Measurements from ENCODE around the gene PPP4R3C.
"Not testable (repeated sequence)": the region's sequence is repeated elsewhere in the genome, so short reads cannot be mapped to it uniquely, and the experiment has no call there.

The PPP4R3C gene

DNA sequence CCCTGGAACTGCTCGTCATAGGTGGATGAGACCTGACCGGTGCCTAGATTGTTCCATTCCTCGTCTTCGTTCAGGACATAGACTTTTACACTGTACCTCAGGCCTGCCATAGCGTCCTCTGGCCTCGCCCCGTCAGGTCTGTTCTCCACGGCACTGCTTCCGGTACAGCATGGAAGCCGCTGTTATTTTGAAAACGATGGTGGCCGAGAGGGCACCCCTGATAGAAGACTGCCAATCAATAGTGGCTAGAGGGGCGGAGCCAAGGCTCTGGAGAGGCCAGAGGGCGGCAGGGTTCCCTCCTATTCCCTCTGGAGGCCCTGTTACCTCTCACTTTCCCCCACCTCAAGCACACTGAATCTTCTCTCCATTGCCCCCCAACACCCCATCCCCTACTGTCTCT lies at the start of gene PPP4R3C:
Gene PPP4R3C, minus strand, starts transcription at position 155 of the 400 bp plus-strand sequence. Its CDS starts 45 bp downstream, at position 110.
- DNase-seq (ENCODE audit: extremely low spot score, insufficient read length, low read depth) (no peak), FAIRE-seq (no peak)

DNA sequence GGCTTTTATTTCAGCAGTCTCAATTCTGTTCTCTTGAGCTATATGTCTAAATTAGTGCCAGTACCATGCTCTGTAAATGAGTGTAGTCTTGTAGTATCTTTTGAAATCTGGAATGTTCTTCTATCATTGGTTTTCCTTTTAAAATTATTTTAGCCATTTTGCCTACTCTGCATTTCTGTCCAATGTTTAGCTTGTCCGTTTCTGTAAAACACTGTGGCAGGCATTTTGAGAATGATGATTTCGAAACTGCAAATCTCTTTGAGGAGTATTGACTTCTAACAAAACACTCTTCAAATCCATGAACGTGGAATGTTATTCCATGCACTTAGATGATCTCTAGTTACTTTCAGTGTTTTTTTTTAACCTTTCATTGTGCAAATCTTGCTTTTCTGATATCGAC lies 28.3 kb upstream of the PPP4R3C start:
- no peak for DNase-seq (ENCODE audit: extremely low spot score, insufficient read length, low read depth)
- FAIRE-seq, result no peak

DNA sequence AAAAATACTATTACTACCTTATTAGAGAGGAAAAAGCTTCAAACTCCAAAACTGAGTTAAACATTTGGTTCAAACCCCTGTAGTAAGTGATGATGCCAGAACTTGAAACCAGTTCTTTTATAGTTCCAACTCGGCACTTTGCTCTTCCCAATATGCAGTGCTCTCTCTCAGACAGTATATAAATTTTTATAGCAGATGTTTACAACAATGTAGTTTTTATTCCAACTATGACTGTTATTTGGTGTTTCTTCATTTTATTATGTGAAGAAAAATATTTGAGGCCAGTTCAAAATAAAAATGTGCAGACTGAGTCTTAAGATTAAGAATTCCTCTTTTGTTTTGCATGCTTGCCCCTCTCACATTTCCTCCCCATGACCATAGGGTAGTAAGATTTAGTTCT lies 2.9 kb upstream of the PPP4R3C start:
- DNase-seq (ENCODE audit: extremely low spot score, insufficient read length, low read depth) (no peak), FAIRE-seq (no peak)

DNA sequence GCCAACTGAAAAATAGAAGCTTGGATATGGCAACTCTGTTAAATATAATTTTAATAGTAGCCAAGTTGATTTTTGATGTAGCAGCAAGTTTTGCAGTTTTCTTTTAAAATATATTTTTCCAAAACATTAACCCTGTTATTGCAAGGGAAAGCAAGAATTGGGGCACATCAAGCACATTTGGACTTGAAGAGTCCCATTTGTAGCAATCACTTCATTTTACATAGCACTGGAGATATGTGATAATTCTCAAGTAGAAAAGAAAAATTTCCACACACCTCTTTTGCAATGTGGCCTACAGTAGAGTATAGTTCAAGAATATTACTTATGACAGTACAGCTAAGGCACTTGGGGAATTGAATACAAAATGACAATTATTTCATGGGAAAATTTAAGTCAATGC lies 1.9 kb upstream of the PPP4R3C start:
- FAIRE-seq (no peak), DNase-seq (ENCODE audit: extremely low spot score, insufficient read length, low read depth) (no peak)

DNA sequence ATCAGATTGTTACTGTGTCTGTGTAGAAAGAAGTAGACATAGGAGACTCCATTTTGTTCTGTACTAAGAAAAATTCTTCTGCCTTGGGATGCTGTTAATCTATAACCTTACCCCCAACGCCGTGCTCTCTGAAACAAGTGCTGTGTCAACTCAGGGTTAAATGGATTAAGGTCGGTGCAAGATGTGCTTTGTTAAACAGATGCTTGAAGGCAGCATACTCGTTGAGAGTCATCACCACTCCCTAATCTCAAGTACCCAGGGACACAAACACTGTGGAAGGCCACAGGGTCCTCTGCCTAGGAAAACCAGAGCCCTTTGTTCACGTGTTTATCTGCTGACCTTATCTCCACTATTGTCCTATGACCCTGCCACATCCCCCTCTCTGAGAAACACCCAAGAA lies 4.0 kb downstream of the PPP4R3C start:
- DNase-seq (ENCODE audit: extremely low spot score, insufficient read length, low read depth); FAIRE-seq: not testable (repeated sequence)

DNA sequence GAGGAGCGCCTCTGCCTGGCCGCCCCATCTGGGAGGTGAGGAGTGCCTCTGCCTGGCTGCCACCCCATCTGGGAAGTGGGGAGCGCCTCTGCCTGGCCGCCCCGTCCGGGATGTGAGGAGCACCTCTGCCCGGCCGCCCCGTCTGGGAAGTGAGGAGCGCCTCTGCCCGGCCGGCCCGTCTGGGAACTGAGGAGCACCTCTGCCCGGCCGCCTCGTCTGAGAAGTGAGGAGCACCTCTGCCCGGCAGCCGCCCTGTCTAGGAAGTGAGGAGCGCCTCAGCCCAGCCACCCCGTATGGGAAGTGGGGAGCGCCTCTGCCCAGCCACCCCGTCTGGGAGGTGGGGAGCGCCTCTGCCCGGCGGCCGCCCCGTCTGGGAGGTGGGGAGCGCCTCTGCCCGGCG lies 4.6 kb downstream of the PPP4R3C start:
- not testable (repeated sequence) for DNase-seq (ENCODE audit: extremely low spot score, insufficient read length, low read depth); FAIRE-seq

DNA sequence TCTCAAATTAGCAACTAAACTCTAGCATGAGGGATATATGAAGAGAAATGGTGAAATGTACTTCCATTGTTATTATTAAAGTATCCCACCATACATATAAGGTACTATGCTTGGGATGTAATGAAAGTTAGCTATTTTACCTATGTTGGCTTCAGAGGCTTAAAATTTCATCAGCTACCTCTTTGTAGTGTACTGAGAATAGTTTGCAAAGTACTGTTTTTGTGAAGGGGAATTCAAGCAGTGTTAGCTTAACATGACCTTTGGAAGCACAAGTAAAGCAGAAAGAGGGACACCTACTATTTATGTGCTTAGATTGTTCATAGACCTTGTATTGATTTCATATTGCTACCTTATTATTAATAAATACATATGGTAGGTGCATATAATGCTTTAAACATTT lies 11.8 kb downstream of the PPP4R3C start:
- FAIRE-seq, result no peak
- DNase-seq (ENCODE audit: extremely low spot score, insufficient read length, low read depth), result no peak

DNA sequence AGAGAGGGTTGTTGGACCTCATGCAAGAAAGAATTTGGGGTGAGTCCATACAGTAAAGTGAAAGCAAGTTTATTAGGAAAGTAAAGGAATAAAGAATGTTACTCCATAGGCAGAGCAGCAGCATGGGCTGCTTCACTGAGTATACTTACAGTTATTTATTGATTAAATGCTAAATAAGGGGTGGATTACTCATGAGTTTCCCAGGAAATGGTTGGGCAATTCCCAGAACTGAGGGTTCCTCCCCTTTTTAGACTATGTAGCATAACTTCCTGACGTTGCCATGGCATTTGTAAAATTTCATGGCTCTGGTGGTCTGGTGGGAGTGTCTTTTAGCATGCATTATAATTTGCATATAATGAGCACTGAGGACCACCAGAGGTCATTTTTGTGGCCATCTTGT lies 16.7 kb downstream of the PPP4R3C start:
- FAIRE-seq, result no peak

DNA sequence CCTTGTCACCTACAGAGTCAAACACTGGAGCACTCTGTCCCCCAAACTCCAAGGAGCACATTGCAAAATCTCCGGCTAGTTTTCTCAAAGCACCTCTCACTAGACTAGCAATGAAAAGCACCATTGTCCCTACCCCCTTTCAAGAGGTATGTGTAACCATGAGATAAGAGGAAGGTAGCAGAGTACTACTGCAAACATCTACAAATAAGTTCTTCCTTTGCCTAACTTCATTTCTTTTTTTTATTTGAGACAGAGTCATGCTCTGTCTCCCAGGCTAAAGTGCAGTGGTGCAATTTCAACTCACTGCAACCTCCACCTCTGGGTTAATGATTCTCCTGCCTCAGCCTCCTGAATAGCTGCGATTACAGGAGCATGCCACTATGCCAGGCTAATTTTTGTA lies 17.7 kb downstream of the PPP4R3C start:
- no peak for FAIRE-seq
- DNase-seq (ENCODE audit: extremely low spot score, insufficient read length, low read depth), result no peak

More for the DNA sequence above, 16.7 kb downstream of the PPP4R3C start:
- DNase-seq (ENCODE audit: extremely low spot score, insufficient read length, low read depth), result no peak

DNA sequence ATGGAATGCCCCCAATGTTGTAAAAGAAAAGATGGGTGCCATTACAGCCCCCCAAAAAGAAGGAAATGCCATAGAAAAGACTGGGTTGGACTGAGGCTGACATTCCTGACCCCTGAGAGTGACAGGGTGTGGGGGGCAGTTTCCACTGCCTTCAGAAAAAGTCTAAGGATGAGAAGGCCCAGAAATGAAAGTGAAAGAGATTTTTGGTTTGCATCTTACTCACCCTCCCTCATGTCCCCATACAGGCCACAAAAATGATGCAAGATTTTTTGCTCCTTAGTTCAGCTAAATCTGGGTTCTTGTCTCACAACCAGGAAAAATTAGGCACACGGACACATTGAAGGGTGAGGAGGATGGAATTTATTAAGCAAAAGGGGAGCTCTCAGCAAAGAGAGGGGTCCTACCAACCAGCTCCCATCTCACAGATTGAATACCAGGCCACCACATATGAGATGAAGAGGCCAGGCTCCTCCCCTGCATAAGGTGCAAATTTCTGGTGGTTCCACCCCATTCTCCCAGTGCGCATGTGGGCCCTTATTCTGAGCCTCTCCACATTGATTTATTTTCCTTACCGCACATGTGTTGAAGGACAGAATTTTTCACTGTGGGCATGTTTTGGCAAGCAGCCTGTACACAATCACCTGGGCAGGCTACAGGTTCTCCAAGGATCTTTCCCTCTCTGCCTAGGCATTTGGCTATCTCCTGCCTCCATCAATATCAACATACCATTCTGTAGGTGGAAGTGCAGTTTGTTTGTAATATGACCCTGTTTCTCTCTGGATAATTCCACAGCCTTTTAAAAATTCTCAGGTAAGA lies 18.8 kb downstream of the PPP4R3C start:
- FAIRE-seq (no peak), DNase-seq (ENCODE audit: extremely low spot score, insufficient read length, low read depth) (no peak)

DNA sequence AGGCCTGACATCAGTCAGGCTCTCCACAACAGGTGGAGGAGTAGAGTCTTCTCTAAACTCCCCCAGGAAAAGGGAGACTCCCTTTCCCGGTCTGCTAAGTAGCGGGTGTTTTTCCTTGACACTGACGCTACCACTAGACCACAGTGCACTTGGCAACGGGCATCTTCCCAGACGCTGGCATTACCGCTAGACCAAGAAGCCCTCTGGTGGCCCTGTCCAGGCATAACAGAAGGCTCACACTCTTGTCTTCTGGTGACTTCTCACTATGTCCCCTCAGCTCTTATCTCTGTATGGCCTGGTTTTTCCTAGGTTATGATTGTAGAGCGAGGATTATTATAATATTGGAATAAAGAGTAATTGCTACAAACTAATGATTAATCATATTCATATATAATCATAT lies 20.7 kb downstream of the PPP4R3C start:
- FAIRE-seq; DNase-seq (ENCODE audit: extremely low spot score, insufficient read length, low read depth): not testable (repeated sequence)

DNA sequence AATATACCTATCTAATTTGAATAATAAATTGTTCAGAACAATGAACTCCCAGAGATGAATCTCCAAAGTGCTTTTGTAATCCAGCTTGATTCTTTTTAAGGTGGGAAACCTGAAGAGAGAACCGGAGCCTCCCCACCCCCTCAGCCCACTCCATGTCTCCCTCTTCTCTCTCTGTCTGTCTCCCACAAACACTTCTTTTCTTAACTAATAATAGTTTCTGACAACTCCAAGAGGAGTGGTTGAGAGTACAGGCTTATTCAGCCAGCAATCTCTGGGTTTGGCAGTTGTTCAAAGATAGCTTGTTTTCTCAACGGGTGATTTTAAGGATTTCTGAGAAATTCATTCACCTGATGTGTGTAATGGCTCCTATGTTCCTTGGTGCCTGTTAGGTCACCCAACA lies 23.4 kb downstream of the PPP4R3C start:
- FAIRE-seq (no peak), DNase-seq (ENCODE audit: extremely low spot score, insufficient read length, low read depth) (no peak)

DNA sequence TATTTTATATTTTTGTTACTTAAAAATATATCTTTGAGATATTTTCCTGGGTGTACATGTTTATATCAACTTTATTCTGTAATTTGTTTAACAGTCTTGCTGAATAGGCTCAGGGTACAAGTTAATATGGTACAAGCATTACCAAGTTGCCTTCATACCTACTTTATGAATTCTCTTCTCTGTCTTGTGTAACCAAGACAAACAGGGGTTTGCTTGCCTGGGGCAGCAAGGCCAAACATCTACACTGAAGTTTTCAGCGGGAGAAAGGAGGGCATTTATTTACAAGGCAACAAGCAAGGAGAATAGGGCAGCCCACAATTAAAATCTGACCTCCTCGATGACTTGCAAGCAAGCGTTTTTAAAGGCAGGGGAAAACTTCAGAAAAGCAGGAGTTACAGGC lies 24.2 kb downstream of the PPP4R3C start:
- no peak for DNase-seq (ENCODE audit: extremely low spot score, insufficient read length, low read depth)
- FAIRE-seq, result no peak

DNA sequence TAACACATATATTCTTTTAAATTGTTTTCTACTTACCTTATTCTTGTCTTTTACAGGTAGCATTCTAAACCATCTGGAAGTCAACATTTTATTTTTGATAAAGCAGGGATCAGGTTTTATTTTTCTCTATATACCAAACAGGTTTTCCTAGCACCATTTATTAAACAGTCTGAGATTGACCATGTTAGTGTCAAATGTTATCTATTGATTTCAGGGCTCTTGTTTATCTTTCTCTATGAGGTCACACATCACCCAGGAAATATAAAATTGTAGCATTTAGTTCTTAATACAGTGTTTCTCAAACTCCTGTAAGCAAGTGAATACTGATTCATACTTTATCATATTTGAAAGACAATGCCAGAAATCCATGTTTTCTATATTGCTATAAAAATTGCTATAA lies 28.1 kb downstream of the PPP4R3C start:
- FAIRE-seq, result no peak

More for the DNA sequence above, 28.1 kb downstream of the PPP4R3C start:
- no peak for DNase-seq (ENCODE audit: extremely low spot score, insufficient read length, low read depth)

All from GM18507 (cell line).